OCI-LY3 (cell line): ENCODE data around the gene CST7.

Source experiments
- H2AFZ ChIP-seq: fragments of 200-600, 300-600 bp; shearing (Covaris generic); 2 replicates; pipeline ENCODE4 v1.6.0; 2014; ENCODE audit warnings: antibody characterized with exemption, low read depth, low read length
- H3K27ac ChIP-seq: fragments of 200-600, 300-600 bp; sonication (generic); 2 replicates; pipeline ENCODE4 v1.5.1; 2014; ENCODE audit warnings: mild to moderate bottlenecking, low read length, moderate library complexity, mixed read lengths
- H3K27me3 ChIP-seq: fragments of 200-600, 300-600 bp; sonication (generic); 2 replicates; pipeline ENCODE4 v1.6.1; 2014; ENCODE audit warnings: low read depth, low read length, mixed read lengths
- H3K36me3 ChIP-seq: fragments of 200-600, 300-600 bp; sonication (generic); replicated peaks from 2 replicates; pipeline ENCODE3; 2014; ENCODE audit warnings: low read depth, low read length, mixed read lengths
- H3K4me1 ChIP-seq: fragments of 300-600, 200-600 bp; sonication (generic); 2 replicates; pipeline ENCODE4 v1.6.1; 2014; ENCODE audit warnings: low read length, mixed read lengths
- H3K4me2 ChIP-seq: fragments of 200-600, 300-600 bp; sonication (generic); 2 replicates; pipeline ENCODE4 v1.6.1; 2014; ENCODE audit warnings: low read length, mixed read lengths
- H3K4me3 ChIP-seq: fragments of 300-600, 200-600 bp; sonication (generic); 2 replicates; pipeline ENCODE4 v1.5.1; 2014; ENCODE audit warnings: antibody characterized with exemption, mild to moderate bottlenecking, low read length, moderate library complexity
- H3K79me2 ChIP-seq: fragments of 300-600, 200-600 bp; shearing (Covaris generic); 2 replicates; pipeline ENCODE4 v1.6.1; 2014; ENCODE audit warnings: mild to moderate bottlenecking, low read length, mixed read lengths
- H3K9ac ChIP-seq: fragments of 300-600, 200-600 bp; shearing (Covaris generic); 2 replicates; pipeline ENCODE4 v1.6.0; 2014; ENCODE audit warnings: mild to moderate bottlenecking, low read length, moderate library complexity
- H3K9me3 ChIP-seq: fragments of 200-600, 300-600 bp; shearing (Covaris generic); 2 replicates; pipeline ENCODE4 v1.6.1; 2014; ENCODE audit warnings: low read length, mixed read lengths; ENCODE audit not compliant: insufficient read depth
- H4K20me1 ChIP-seq: fragments of 200-600, 300-600 bp; sonication (generic); 2 replicates; pipeline ENCODE4 v1.6.1; 2016; ENCODE audit warnings: low read length, mixed read lengths; ENCODE audit not compliant: insufficient read depth
- EZH2phosphoT487 ChIP-seq: fragments of 200-600 bp; shearing (Covaris generic); IDR thresholded peaks from 2 replicates; pipeline ENCODE4 v1.6.1; 2018; ENCODE audit warnings: antibody characterized with exemption, mixed run types, low read depth
- TF ChIP-seq, protein P1 (sequence below): fragments of 200-600, 300-600 bp; sonication (generic); IDR thresholded peaks from 2 replicates; pipeline ENCODE4 v1.5.1; 2014; ENCODE audit warnings: antibody characterized with exemption, low read length, low read depth

CST7 gene

DNA sequence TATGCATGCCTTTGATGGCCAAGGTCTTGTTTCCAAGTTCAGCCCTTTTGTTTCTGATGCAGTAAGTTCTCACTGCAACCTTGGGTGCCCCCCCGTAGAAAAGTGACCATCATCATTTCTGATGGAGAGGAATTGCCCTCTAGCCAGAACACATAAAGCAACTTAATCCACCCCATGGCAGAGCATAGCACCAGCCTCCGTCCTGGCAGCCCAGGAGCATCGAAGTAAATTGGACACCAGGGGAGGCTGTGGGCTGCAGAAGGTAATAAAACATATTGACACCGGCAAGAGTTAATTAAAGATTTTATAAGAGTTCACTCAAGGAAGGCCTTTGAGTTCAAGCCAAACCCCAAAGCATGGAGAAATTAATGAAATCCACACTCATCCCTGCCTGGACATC lies 39.2 kb upstream of the CST7 start:
- TF ChIP-seq EZH2phosphoT487 = no peak
- TF ChIP-seq, protein P1, sequence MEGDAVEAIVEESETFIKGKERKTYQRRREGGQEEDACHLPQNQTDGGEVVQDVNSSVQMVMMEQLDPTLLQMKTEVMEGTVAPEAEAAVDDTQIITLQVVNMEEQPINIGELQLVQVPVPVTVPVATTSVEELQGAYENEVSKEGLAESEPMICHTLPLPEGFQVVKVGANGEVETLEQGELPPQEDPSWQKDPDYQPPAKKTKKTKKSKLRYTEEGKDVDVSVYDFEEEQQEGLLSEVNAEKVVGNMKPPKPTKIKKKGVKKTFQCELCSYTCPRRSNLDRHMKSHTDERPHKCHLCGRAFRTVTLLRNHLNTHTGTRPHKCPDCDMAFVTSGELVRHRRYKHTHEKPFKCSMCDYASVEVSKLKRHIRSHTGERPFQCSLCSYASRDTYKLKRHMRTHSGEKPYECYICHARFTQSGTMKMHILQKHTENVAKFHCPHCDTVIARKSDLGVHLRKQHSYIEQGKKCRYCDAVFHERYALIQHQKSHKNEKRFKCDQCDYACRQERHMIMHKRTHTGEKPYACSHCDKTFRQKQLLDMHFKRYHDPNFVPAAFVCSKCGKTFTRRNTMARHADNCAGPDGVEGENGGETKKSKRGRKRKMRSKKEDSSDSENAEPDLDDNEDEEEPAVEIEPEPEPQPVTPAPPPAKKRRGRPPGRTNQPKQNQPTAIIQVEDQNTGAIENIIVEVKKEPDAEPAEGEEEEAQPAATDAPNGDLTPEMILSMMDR = no peak
- H4K20me1 ChIP-seq = no peaks in the 10 kb centered on the region
- no peak overlapping the region for H3K27ac ChIP-seq
- H3K4me2 ChIP-seq = no peak overlapping the region
- no peak overlapping the region for H2AFZ ChIP-seq
- 0 out of 2 replicates have a peak, but pooled peaks cover 6% of the 10 kb centered on the region for H3K9me3 ChIP-seq
- H3K27me3 ChIP-seq = peaks cover 10% of the 10 kb centered on the region; the same call in 1 of the 2 replicates
- H3K36me3 ChIP-seq = no peaks in the 10 kb centered on the region
- no peak overlapping the region for H3K9ac ChIP-seq
- no peaks in the 10 kb centered on the region for H3K79me2 ChIP-seq
- H3K4me1 ChIP-seq = no peaks in the 10 kb centered on the region
- H3K4me3 ChIP-seq = no peak overlapping the region

DNA sequence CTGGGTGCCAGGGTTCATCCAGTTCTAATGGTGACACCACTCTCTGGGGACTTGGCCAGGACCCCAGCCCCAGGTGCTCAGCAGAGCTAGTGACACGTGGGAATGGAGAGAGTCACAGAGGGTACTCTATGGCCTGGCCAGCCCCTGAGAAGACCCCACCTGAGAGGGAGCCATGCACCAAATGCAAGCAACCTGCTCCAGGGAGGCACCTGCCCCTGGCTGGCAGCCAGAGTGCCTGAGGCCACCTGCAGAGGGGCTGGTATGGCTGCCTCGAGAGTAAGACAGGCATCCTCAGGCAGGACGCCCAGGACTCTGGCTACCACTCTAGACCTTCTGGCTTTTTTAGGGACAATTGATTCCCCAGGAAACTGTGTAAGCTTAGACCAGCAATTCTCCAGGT lies 38.6 kb upstream of the CST7 start:
- Histone ChIP-seq H3K9me3 (0 out of 2 replicates have a peak, but pooled peaks cover 6% of the 10 kb centered on the region), H2AFZ (no peak overlapping the region), H3K36me3 (no peaks in the 10 kb centered on the region), H4K20me1 (no peaks in the 10 kb centered on the region), H3K9ac (no peak overlapping the region), H3K79me2 (no peaks in the 10 kb centered on the region), H3K4me2 (no peak overlapping the region), H3K27me3 (peaks cover 10% of the 10 kb centered on the region; the same call in 1 of the 2 replicates), H3K27ac (no peak overlapping the region), H3K4me3 (no peak overlapping the region), H3K4me1 (no peaks in the 10 kb centered on the region)
- TF ChIP-seq, protein P1 = no peak
- TF ChIP-seq EZH2phosphoT487 = no peak

DNA sequence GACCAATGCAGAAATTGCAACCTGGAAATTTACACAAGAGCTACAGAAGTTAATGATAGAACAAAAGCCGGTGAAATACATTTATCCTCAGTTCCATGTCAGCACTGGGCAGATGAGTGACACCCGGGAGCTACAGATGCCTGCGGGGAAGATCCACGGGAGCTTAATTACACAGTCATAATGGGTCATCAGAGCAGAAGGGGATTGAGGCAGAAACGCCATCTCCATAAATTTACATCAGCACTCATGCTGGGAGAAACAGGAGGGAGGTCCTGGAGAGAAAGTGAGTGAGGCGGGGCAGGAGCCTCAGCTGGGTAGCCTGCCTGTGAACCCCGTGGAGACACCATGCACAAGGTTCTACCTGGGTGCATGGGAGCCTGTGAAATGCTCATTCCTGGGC lies 37.6 kb upstream of the CST7 start:
- no peak overlapping the region for H3K4me2 ChIP-seq
- 0 out of 2 replicates have a peak, but pooled peaks cover 6% of the 10 kb centered on the region for H3K9me3 ChIP-seq
- no peaks in the 10 kb centered on the region for H3K36me3 ChIP-seq
- no peak overlapping the region for H2AFZ ChIP-seq
- H3K9ac ChIP-seq = no peak overlapping the region
- H3K27ac ChIP-seq = no peak overlapping the region
- peaks cover 10% of the 10 kb centered on the region; the same call in 1 of the 2 replicates for H3K27me3 ChIP-seq
- no peaks in the 10 kb centered on the region for H3K4me1 ChIP-seq
- no peaks in the 10 kb centered on the region for H3K79me2 ChIP-seq
- TF ChIP-seq, protein P1 = no peak
- no peak for TF ChIP-seq EZH2phosphoT487
- H4K20me1 ChIP-seq = no peaks in the 10 kb centered on the region
- H3K4me3 ChIP-seq = no peak overlapping the region

DNA sequence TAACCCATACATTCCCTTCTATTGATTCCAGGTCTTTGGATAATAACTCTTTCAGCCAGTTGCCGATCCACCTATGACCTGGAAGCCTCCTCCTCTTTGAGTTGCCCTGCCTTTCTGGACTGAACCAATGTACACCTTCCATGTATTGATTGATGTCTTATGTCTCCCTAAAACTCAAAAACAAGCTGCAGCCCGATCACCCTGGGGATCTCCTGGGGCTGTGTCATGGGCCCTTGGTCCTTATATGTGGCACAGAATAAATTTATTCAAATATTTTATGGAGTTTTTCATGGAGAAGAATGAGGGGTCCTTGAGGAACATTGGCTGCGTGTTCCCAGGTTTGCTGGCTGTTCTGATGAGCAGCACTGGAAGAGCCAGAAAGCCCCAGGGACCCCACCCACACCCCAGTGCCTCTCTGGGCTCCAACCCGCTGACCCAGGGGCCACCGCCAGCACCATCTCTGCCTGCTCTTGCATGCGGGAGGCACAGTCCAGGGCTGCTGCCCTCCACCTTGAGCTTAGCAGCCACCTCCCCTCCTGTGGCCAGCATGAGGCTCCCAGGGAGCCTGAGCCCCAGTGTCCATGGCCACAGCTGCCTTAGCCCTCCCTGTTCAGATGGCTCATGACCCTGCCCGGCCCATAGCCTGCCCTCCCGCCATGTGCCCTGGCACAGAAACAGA lies 36.5 kb upstream of the CST7 start:
- no peak overlapping the region for H3K4me2 ChIP-seq
- H3K9ac ChIP-seq = no peak overlapping the region
- H3K27ac ChIP-seq = no peak overlapping the region
- H3K36me3 ChIP-seq = no peaks in the 10 kb centered on the region
- no peak overlapping the region for H3K4me3 ChIP-seq
- no peaks in the 10 kb centered on the region for H3K79me2 ChIP-seq
- H3K27me3 ChIP-seq = peaks cover 14% of the 10 kb centered on the region; the same call in 1 of the 2 replicates
- 0 out of 2 replicates have a peak, but pooled peaks cover 6% of the 10 kb centered on the region for H3K9me3 ChIP-seq
- H2AFZ ChIP-seq = no peak overlapping the region
- peaks cover 4% of the 10 kb centered on the region for H3K4me1 ChIP-seq
- H4K20me1 ChIP-seq = no peaks in the 10 kb centered on the region
- TF ChIP-seq, protein P1 = no peak
